ENCODE results near the gene LY86. TPM values are rescaled to one million over a fixed set of nuclear protein-coding genes. Genes with fewer than 3 reads are reported as not detected.

LY86 gene
- 77.4 TPM for polyA plus RNA-seq (2012; ENCODE audit: low read depth, missing spikeins)

DNA sequence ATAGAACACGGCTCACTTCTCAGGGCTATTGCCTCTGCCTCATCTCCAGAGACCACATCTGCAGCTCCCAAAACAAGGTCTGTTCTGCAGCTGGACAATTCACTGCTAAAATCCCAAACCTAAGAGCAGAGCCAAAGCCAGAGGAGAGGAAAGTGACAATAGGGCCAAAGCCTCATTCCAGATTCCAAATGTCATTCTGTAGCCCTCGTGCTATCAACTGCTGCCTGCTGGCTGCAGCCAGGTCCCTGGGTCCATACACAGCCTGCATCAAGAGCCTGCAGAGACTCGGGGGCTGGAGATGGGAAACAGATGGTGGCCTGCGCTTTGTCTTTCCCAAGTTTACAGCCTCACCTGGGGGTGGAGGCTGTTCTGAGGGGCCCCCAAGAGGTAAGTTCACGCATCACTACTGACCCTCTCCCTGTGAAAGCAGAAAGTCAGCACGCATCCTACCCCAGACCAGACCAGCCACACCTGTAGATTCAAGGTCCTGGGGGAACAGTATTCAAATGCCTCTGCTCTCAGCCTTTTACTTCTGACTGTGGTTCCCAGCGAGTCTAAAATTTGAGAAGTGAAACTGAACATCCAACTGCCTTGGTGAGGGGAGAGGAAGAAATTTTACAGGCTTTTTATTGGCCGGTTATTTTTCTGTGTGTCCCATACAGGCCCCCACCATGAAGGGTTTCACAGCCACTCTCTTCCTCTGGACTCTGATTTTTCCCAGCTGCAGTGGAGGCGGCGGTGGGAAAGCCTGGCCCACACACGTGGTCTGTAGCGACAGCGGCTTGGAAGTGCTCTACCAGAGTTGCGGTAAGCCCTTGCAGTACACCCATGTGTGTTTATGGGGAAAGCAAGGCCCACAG is at the start of gene LY86:
Gene LY86 (plus strand): TSS at position 657 of the 860 bp plus-strand sequence. CDS start 15 bp downstream, at position 672.
- FAIRE-seq, result peak; percentile 92
- TF ChIP-seq PAX5 (IDR thresholded peaks at IDR 0.05; ENCODE audit: insufficient read depth, low read length, severe bottlenecking) (no peak), POLR2A (IDR thresholded peaks at IDR 0.05; ENCODE audit: low read depth, low read length) (peak; percentile 74), SPI1 (IDR thresholded peaks at IDR 0.05; ENCODE audit: low read depth, low read length) (peak; percentile 97), POU2F2 (IDR thresholded peaks at IDR 0.05; ENCODE audit: low read depth, low read length) (peak; percentile 95; the same call in 1 of the 2 replicates), TAF1 (IDR thresholded peaks at IDR 0.05; ENCODE audit: low read depth, low read length) (peak; percentile 81), POLR2AphosphoS5 (IDR thresholded peaks at IDR 0.05; ENCODE audit: low read depth, low read length) (peak; percentile 70)
- DNase-seq (ENCODE audit: insufficient read length, low spot score), result no peak

DNA sequence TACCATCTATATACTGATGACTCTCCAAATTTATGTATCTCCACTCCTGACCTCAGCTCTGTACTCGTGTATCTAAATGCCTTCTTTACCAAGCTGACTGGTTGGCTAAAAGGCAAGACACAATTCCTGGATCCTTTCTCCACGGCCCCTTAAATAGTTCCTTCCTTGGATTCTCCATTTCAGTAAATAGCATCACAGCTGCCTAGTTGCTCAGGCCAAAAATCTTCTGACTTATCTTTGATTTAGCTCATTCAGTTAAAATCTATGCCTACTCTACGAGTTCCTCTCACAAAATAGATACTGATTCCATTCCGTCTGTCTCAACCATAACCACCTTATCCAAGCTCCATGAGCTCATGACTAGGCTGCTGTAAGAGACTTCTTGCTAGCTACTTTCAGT is 49.5 kb upstream of the LY86 start:
- DNase-seq (ENCODE audit: insufficient read length, low spot score) (no peak), FAIRE-seq (no peak)
- no peak for TF ChIP-seq SPI1 (IDR thresholded peaks at IDR 0.05; ENCODE audit: low read depth, low read length)
- TF ChIP-seq POLR2AphosphoS5 (IDR thresholded peaks at IDR 0.05; ENCODE audit: low read depth, low read length), result no peak
- no peak for TF ChIP-seq TAF1 (IDR thresholded peaks at IDR 0.05; ENCODE audit: low read depth, low read length)
- no peak for TF ChIP-seq POU2F2 (IDR thresholded peaks at IDR 0.05; ENCODE audit: low read depth, low read length)
- no peak for TF ChIP-seq PAX5 (IDR thresholded peaks at IDR 0.05; ENCODE audit: insufficient read depth, low read length, severe bottlenecking)
- TF ChIP-seq POLR2A (IDR thresholded peaks at IDR 0.05; ENCODE audit: low read depth, low read length), result no peak

DNA sequence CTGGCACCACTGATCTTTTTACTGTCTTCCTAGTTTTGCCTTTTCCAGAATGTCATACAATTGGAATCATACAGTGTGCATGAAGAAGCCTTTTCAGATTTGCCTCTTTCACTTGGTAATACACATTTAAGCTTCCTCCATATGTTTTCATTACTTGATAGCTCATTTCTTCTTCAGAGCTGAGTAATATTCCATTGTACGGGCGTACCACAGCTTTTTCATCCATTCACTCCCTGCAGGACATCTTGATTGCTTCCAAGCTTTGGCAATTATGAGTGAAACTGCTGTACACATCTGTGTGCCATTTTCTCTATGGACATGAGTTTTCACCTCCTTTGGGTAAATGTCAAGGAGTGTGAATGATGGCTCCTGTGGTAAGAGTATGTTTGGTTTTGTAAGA is 46.2 kb upstream of the LY86 start:
- DNase-seq (ENCODE audit: insufficient read length, low spot score) (no peak), FAIRE-seq (no peak)
- TF ChIP-seq TAF1 (IDR thresholded peaks at IDR 0.05; ENCODE audit: low read depth, low read length), result no peak
- TF ChIP-seq POLR2A (IDR thresholded peaks at IDR 0.05; ENCODE audit: low read depth, low read length), result no peak

DNA sequence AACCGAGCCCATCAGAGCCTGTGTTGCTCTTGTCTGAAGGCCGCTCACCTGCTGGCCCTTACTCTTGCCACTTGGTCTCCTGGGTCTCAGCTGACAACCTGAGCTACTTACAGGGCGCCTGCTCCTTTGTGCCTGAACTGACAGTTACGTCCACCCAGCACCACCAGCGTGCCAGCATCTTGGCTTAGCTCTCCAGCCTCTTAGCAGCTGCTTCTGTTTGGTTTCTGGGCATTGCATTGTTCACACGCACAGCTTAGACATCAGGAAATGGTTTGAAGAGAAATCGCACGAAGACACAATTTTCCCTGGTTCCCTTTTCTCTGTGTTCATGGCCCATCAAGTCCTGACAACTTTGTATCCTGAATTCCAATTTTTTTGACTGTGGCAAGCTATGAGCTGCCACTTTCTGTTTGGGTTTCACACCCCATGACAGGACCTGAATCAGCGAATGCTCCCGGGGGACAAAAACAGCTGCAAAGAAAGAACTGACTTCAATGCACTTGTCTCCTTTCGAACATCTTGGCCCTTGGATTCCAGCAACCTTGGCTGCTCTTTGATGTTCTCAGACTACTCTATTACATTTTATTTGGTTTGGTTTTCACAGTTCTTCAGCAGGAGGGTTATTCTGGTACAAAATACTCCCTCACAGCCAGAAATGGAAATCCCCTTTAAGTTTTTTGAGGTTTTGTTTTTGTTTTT is 45.2 kb upstream of the LY86 start:
- FAIRE-seq (no peak), DNase-seq (ENCODE audit: insufficient read length, low spot score) (no peak)
- TF ChIP-seq POLR2AphosphoS5 (IDR thresholded peaks at IDR 0.05; ENCODE audit: low read depth, low read length) (no peak), PAX5 (IDR thresholded peaks at IDR 0.05; ENCODE audit: insufficient read depth, low read length, severe bottlenecking) (no peak), SPI1 (IDR thresholded peaks at IDR 0.05; ENCODE audit: low read depth, low read length) (no peak), POLR2A (IDR thresholded peaks at IDR 0.05; ENCODE audit: low read depth, low read length) (no peak), POU2F2 (IDR thresholded peaks at IDR 0.05; ENCODE audit: low read depth, low read length) (no peak), TAF1 (IDR thresholded peaks at IDR 0.05; ENCODE audit: low read depth, low read length) (no peak)

DNA sequence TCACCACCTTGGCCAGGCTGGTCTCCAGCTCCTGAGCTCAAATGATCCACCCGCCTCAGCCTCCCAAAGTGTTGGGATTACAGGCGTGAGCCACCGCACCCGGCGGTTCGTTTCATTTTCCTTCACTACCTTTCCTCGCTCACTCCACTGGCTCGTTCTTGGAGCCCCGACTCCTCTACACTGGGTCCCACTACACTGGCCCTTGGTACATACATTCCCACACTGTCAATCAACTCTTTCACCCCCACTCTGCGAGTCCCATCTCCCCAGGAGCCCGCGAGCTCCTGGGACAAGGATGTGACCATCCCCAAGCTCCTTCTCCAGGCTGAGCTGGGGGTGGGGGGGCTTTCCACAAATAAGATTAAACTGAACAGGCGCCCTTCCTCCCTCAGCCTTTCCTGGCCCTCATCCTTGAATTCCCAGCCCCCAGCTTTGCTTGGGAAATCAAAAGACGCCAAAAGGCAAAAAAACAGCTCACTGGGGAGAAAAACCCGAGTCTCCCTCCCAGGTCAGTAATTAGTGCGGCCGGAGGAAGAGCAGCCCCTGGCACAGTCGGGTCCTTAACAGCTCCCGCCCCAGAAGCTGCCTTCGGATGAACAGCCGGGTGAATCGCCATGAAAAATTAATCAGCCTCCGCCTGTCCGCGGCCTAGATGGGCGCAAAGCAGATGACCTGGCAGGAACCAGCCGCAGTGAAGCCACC is 42.8 kb upstream of the LY86 start:
- DNase-seq (ENCODE audit: insufficient read length, low spot score), result peak; percentile 31
- FAIRE-seq, result no peak
- TF ChIP-seq TAF1 (IDR thresholded peaks at IDR 0.05; ENCODE audit: low read depth, low read length), result no peak
- no peak for TF ChIP-seq POLR2AphosphoS5 (IDR thresholded peaks at IDR 0.05; ENCODE audit: low read depth, low read length)
- no peak for TF ChIP-seq POLR2A (IDR thresholded peaks at IDR 0.05; ENCODE audit: low read depth, low read length)
- TF ChIP-seq SPI1 (IDR thresholded peaks at IDR 0.05; ENCODE audit: low read depth, low read length), result no peak
- no peak for TF ChIP-seq POU2F2 (IDR thresholded peaks at IDR 0.05; ENCODE audit: low read depth, low read length)
- no peak for TF ChIP-seq PAX5 (IDR thresholded peaks at IDR 0.05; ENCODE audit: insufficient read depth, low read length, severe bottlenecking)

DNA sequence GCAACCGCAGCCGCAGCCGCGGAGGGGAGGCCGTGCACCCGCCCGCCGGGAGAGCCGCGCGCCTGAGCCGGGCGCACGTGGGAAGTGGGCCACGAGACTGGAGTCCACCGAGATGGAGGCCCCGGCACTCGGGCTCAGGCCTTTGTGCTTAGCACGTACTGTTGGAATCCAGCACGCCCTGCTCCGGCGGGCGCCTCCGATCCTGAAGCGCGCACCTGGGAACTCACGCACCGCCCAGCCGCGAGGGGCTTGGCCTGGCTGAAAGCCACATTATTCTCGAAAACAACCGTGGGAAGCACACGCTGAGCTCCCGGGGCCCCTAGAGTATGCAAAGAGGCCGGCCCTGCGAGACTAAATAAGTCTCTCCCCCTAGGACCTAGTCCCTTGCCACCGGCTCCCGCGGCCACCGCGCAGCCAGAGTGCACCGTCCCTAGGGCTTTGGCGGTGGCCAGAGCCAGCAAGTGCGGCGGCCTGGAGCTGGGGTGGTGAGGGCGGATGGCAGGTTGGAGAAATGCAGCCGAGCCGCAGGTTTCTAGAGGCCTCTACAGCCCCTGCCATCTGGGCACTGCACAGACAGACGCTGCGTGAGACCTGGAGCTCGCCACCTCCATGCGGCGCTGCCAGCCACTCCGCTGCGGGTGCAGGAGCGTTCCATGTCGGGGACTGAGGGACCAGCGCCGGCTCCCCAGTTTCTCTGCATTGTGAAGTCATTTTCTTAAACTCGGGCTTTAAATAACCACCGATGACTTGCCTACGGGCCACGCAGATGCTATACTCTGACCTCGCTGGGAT is 42.0 kb upstream of the LY86 start:
- peak; percentile 71 for FAIRE-seq
- DNase-seq (ENCODE audit: insufficient read length, low spot score), result peak; percentile 49
- TF ChIP-seq POLR2A (IDR thresholded peaks at IDR 0.05; ENCODE audit: low read depth, low read length) (no peak), POU2F2 (IDR thresholded peaks at IDR 0.05; ENCODE audit: low read depth, low read length) (peak; percentile 52; the same call in 1 of the 2 replicates)

DNA sequence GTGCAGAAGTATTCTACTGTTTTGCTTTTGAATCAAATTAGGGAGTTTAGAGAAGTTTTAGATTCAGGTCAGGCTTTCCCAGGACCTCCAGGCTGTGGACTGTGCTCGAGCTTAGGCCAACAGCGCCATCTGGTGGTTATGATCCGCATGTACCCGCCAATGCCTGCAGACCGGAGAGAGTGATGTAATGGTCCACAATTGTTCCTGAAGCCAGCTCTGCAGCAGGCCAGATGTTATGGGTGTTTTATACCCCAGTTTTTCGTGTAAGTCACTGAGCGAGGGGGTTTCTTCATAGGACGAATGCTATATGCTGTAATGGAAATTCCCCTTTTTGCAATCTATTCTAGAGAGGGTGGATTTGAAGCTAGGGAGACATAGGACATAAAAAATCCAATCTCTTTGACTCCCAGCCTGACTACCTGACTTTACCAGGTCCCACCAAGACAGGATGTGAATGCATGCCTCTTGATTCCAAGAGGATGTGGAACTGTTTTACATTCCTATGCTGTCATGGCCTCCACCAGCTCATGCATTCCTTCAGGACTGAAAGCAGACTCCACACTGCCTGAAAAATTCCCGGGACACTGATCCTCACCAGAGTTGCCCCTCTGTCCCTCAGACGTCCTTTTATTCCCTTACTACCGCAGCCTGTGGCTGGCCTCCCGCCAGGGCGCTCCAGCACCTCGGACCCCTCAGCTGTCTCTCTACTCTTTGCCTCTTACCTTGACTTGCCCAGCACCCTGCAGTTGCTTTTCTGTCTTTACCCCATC is 41.2 kb upstream of the LY86 start:
- FAIRE-seq (peak; percentile 99), DNase-seq (ENCODE audit: insufficient read length, low spot score) (peak; percentile 61)
- no peak for TF ChIP-seq PAX5 (IDR thresholded peaks at IDR 0.05; ENCODE audit: insufficient read depth, low read length, severe bottlenecking)
- TF ChIP-seq SPI1 (IDR thresholded peaks at IDR 0.05; ENCODE audit: low read depth, low read length), result no peak
- TF ChIP-seq POU2F2 (IDR thresholded peaks at IDR 0.05; ENCODE audit: low read depth, low read length), result no peak
- no peak for TF ChIP-seq TAF1 (IDR thresholded peaks at IDR 0.05; ENCODE audit: low read depth, low read length)

DNA sequence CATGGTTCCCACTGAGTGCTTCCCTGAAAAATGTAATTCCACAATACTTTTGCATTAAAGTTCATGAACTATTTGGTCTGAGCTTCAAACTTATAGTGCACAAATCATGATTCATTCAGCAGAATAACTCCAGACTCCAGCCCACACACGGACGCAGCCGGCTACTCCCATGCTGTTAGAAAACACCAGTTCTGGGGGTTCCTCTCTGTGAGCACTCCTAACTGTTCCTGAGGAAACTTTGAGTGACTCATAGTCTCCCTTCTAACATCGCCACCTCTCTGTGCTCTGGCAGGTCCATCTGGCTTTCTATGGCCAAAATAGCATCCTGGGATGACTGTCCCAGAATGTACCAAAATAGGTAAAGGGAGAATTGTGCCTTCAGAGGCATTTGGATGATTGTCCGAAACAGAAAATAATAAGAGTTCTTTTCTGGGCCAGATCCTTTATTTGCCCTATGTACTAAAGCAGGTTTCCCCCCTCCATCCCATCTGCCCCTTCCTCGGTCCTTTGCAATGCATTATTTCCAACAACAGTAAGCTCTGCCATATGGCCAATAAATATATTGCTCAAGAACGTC is 32.3 kb upstream of the LY86 start:
- DNase-seq (ENCODE audit: insufficient read length, low spot score) (no peak), FAIRE-seq (peak; percentile 13)
- no peak for TF ChIP-seq TAF1 (IDR thresholded peaks at IDR 0.05; ENCODE audit: low read depth, low read length)
- TF ChIP-seq POLR2A (IDR thresholded peaks at IDR 0.05; ENCODE audit: low read depth, low read length), result no peak
- no peak for TF ChIP-seq PAX5 (IDR thresholded peaks at IDR 0.05; ENCODE audit: insufficient read depth, low read length, severe bottlenecking)
- no peak for TF ChIP-seq SPI1 (IDR thresholded peaks at IDR 0.05; ENCODE audit: low read depth, low read length)
- no peak for TF ChIP-seq POLR2AphosphoS5 (IDR thresholded peaks at IDR 0.05; ENCODE audit: low read depth, low read length)
- TF ChIP-seq POU2F2 (IDR thresholded peaks at IDR 0.05; ENCODE audit: low read depth, low read length), result no peak
